SK-N-SH (cell line): ENCODE measurements around the gene IRF3. TPM values are rescaled to one million over a fixed set of nuclear protein-coding genes. Genes with fewer than 3 reads are reported as not detected.
A peak's percentile ranks its signal among the peaks of the same experiment; 100 is the strongest.

Experiments
- CTCF ChIA-PET: fragments of 300-600, 350-600 bp; formaldehyde crosslinking; extraction: SDS; loops from one replicate; lab custom pipeline; 2021; lab: Yijun Ruan, JAX
- POLR2A ChIA-PET: fragments of 350-600 bp; sonication (Branson Sonifier 250); formaldehyde crosslinking; extraction: SDS; loops from one replicate; lab custom pipeline; 2020; ENCODE audit warnings: antibody characterized with exemption, inconsistent platforms; lab: Yijun Ruan, JAX
- DNase-seq: peaks from one replicate; pipeline ENCODE4 v3.0.0; 2012
- H2AFZ ChIP-seq: fragments of 200-600 bp; sonication (generic); 2 replicates; pipeline ENCODE4 v1.8.1; 2016; ENCODE audit warnings: antibody characterized with exemption, mild to moderate bottlenecking, low read depth
- H3F3A ChIP-seq: fragments of 200-600 bp; sonication (generic); replicated peaks from 2 replicates; pipeline ENCODE3; 2016; ENCODE audit warnings: antibody characterized with exemption, mild to moderate bottlenecking; ENCODE audit not compliant: insufficient read depth
- H3K27ac ChIP-seq, 2 experiments: fragments of 200-500 bp in 1 of 2; fragments of 200-600 bp in 1 of 2; sonication (Bioruptor generic) in 1 of 2; sonication (generic), shearing (Covaris generic) in 1 of 2; 2 replicates each; pipeline versions ENCODE4 v1.5.1 to v1.6.1; 2014 to 2016; ENCODE audit warnings: low read depth in 2 of 2, inconsistent platforms in 1 of 2, low read length in 1 of 2, mild to moderate bottlenecking in 1 of 2, mixed read lengths in 1 of 2
- H3K27me3 ChIP-seq: fragments of 200-600 bp; sonication (generic), shearing (Covaris generic); 2 replicates; pipeline ENCODE4 v1.6.1; 2016; ENCODE audit warnings: mixed run types; ENCODE audit not compliant: insufficient read depth
- H3K36me3 ChIP-seq, 2 experiments: fragments of 200-500 bp in 1 of 2; fragments of 200-600 bp in 1 of 2; sonication (Bioruptor generic) in 1 of 2; sonication (generic) in 1 of 2; replicated peaks in 1 of 2; 2 replicates each; pipeline versions ENCODE3 to v1.5.1; 2014 to 2016; ENCODE audit warnings: low read length in 1 of 2, mild to moderate bottlenecking in 1 of 2; ENCODE audit not compliant: insufficient read depth in 2 of 2, control insufficient read depth in 1 of 2
- H3K4me1 ChIP-seq, 2 experiments: fragments of 200-500 bp in 1 of 2; fragments of 200-600 bp in 1 of 2; sonication (Bioruptor generic) in 1 of 2; sonication (generic), shearing (Covaris generic) in 1 of 2; 2 replicates each; pipeline versions ENCODE4 v1.5.1 to v1.6.1; 2014 to 2016; ENCODE audit warnings: low read depth in 1 of 2, low read length in 1 of 2, mixed run types in 1 of 2; ENCODE audit not compliant: insufficient read depth in 2 of 2, control insufficient read depth in 1 of 2
- H3K4me2 ChIP-seq: fragments of 200-600 bp; sonication (generic), shearing (Covaris generic); 2 replicates; pipeline ENCODE4 v1.6.1; 2017; ENCODE audit warnings: mixed run types
- H3K4me3 ChIP-seq, 2 experiments: fragments of 200-500 bp in 1 of 2; fragments of 200-600 bp in 1 of 2; sonication (Bioruptor generic) in 1 of 2; sonication (generic), shearing (Covaris generic) in 1 of 2; 2 replicates each; pipeline versions ENCODE4 v1.5.1 to v1.8.1; 2014 to 2016; ENCODE audit warnings: low read depth in 2 of 2, inconsistent platforms in 1 of 2, low read length in 1 of 2, mild to moderate bottlenecking in 1 of 2, mixed read lengths in 1 of 2, moderate library complexity in 1 of 2
- H3K79me2 ChIP-seq: fragments of 200-600 bp; sonication (generic); 2 replicates; pipeline ENCODE4 v1.8.1; 2017; ENCODE audit warnings: mild to moderate bottlenecking; ENCODE audit not compliant: insufficient read depth
- H3K9ac ChIP-seq: fragments of 200-600 bp; sonication (generic); 2 replicates; pipeline ENCODE4 v1.6.1; 2017; ENCODE audit warnings: mixed run types
- H3K9me2 ChIP-seq: fragments of 200-600 bp; sonication (generic); 2 replicates; pipeline ENCODE4 v1.6.1; 2017; ENCODE audit warnings: mixed run types
- H3K9me3 ChIP-seq: fragments of 200-600 bp; sonication (generic); 2 replicates; pipeline ENCODE4 v1.6.1; 2017; ENCODE audit warnings: mixed run types, mild to moderate bottlenecking, moderate library complexity
- H4K20me1 ChIP-seq: fragments of 200-600 bp; sonication (generic); 2 replicates; pipeline ENCODE4 v1.6.1; 2017; ENCODE audit warnings: mild to moderate bottlenecking, mixed run types; ENCODE audit not compliant: insufficient read depth
- CHD2 ChIP-seq: fragments of 150-350 bp; IDR thresholded peaks from 2 replicates; pipeline ENCODE4 v1.6.1; 2018; ENCODE audit warnings: low read length; ENCODE audit not compliant: partially characterized antibody
- ELF1 ChIP-seq: IDR thresholded peaks from 2 replicates; pipeline ENCODE4 v1.4.0; 2012
- EZH2phosphoT487 ChIP-seq: fragments of 200-600 bp; sonication (generic); IDR thresholded peaks from 2 replicates; pipeline ENCODE4 v1.6.1; 2017; ENCODE audit warnings: low read depth, mixed run types, mild to moderate bottlenecking, antibody characterized with exemption, moderate library complexity, borderline replicate concordance
- FOXJ3 ChIP-seq: sonication (generic); formaldehyde crosslinking; IDR thresholded peaks from 2 replicates; pipeline ENCODE4 v1.5.1; 2020; ENCODE audit warnings: mild to moderate bottlenecking, missing genetic modification reagents
- GABPA ChIP-seq: IDR thresholded peaks from 2 replicates; pipeline ENCODE4 v1.4.0; 2012; ENCODE audit warnings: low read depth, mild to moderate bottlenecking
- MAX ChIP-seq: IDR thresholded peaks from 2 replicates; pipeline ENCODE4 v1.4.0; 2012; ENCODE audit warnings: low read depth
- MXI1 ChIP-seq: IDR thresholded peaks from 2 replicates; pipeline ENCODE4 v1.6.1; 2012; ENCODE audit warnings: mild to moderate bottlenecking, low read depth, low read length, improper control_type of control experiment
- NRF1 ChIP-seq: IDR thresholded peaks from 2 replicates; pipeline ENCODE4 v1.6.1; 2012; ENCODE audit warnings: low read depth, mild to moderate bottlenecking, low read length
- PBX3 ChIP-seq: IDR thresholded peaks from 2 replicates; pipeline ENCODE4; 2012
- POLR2AphosphoS5 ChIP-seq: IDR thresholded peaks from 2 replicates; pipeline ENCODE4 v1.6.1; 2012; ENCODE audit warnings: low read depth, low read length
- TAF1 ChIP-seq: IDR thresholded peaks from 2 replicates; pipeline ENCODE4 v1.6.1; 2012; ENCODE audit warnings: low read depth, mild to moderate bottlenecking, low read length, moderate library complexity, borderline replicate concordance
- USF1 ChIP-seq: IDR thresholded peaks from 2 replicates; pipeline ENCODE4 v1.4.0; 2012; ENCODE audit warnings: low read depth, borderline replicate concordance
- WGBS: methylation state at CpG from one replicate; pipeline ENCODE4 v1.1.6; 2017; ENCODE audit warnings: low lambda C conversion rate; 5-methylcytosine and 5-hydroxymethylcytosine counted together
- polyA plus RNA-seq, 3 experiments: library from polyadenylated mRNA; depleted of rRNA; stranded (reverse); fragments of >200 nt; gene quantifications; 2 replicates each; pipeline ENCODE4 v1.2.3, GENCODE V29; 2012
- TF ChIP-seq, protein P1 (sequence below): fragments of 150-350 bp; IDR thresholded peaks from 2 replicates; pipeline ENCODE4 v1.6.1; 2016; ENCODE audit warnings: mild to moderate bottlenecking, low read depth, low read length
- TF ChIP-seq, protein P2 (sequence below): fragments of 150-350 bp; IDR thresholded peaks from 2 replicates; pipeline ENCODE4 v1.6.1; 2017; ENCODE audit warnings: antibody characterized with exemption, low read length, low read depth, borderline replicate concordance

IRF3 gene
- polyA plus RNA-seq, 1 of the 3 experiments (the other 2 are of a cell fraction): 112 TPM

GRCh38 chr19:49692147-49692506, 26.5 kb upstream of the IRF3 start:
- POLR2A ChIA-PET: interaction anchor here (0.6 to 3.2 kb wide), 4 partner anchors 11 to 23 kb away, joined by 3 to 11 read pairs (median 5); partner anchors contain the start of gene PRMT1

DNA sequence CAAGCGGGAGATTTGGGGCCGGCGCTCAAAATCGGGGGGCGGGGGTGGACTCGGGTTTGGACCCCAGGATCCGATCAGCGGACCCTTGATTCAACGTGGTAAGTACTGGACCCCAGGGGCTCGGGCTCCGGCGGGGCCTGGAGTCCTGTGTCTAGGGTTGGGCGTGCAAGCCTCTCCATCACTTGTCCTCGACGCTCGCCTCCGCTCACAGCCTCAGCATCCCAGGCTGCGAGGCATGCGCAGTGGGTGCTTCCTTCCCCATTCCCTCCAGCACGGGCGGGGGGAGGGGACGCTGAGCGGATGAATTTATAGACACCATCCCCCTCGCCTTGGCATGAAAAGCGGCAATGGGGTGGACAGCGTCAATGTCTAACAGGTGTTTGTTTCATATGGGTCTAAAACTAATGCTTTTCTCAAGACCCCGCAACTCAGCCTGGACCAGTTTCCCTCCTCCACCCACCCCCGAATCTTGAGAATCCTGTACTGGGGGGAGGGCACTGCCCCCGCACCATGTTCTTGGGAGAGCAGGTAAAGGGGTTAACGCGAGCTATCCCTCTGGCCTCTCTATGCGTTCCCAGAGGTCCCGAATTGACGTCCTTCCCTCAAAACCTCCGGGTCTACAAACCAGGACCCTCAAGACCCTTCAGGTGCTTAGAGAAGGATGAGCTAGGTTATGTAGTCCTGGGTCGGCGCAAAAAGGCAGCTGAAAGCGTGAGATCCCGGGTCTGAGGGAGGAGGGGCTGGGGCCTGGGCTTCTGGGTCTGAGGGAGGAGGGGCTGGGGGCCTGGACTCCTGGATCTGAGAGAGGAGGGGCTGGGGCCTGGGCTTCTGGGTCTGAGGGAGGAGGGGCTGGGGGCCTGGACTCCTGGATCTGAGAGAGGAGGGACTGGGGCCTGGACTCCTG, 25.8 kb upstream of the IRF3 start:
- peak overlapping the region; percentile 71 for H3K9ac ChIP-seq
- WGBS: 17% methylated on average over 25 of the region's 39 CpGs
- DNase-seq: peak; percentile 91

More at GRCh38 chr19:49692147-49692506, 26.5 kb upstream of the IRF3 start:
- CTCF ChIA-PET: interaction anchor here (1.4 to 8.0 kb wide), 5 partner anchors 11 to 118 kb away, joined by 3 to 75 read pairs (median 7); partner anchors contain the start of gene PRMT1
- DNase-seq: peak; percentile 72
- peak overlapping the region; percentile 82 for H2AFZ ChIP-seq
- peaks cover 15% of the 10 kb centered on the region for H3F3A ChIP-seq
- H3K9me3 ChIP-seq: no peaks in the 10 kb centered on the region
- peak overlapping the region; percentile 36 to 95; a peak in 3 of 4 replicates for H3K27ac ChIP-seq
- TF ChIP-seq MXI1 (peak; percentile 88), GABPA (peak; percentile 94), TAF1 (peak; percentile 76; the same call in 1 of the 2 replicates), MAX (peak; percentile 63; the same call in 1 of the 2 replicates), EZH2phosphoT487 (no peak), POLR2AphosphoS5 (peak; percentile 72), ELF1 (peak; percentile 81), PBX3 (no peak)
- TF ChIP-seq, all 33 proteins: peak for 6
- no peaks in the 10 kb centered on the region for H3K9me2 ChIP-seq
- peak overlapping the region; percentile 71 for H3K9ac ChIP-seq
- peak overlapping the region; percentile 77 to 81 for H3K4me3 ChIP-seq
- no peaks in the 10 kb centered on the region for H4K20me1 ChIP-seq
- peaks cover 27% of the 10 kb centered on the region for H3K79me2 ChIP-seq
- 16% methylated on average over 12 of the region's 16 CpGs for WGBS
- no peaks in the 10 kb centered on the region for H3K27me3 ChIP-seq
- H3K36me3 ChIP-seq: peaks cover 15 to 20% of the 10 kb centered on the region in 2 experiments
- peaks cover 6 to 28% of the 10 kb centered on the region in 2 experiments; a peak in 2 of 4 replicates for H3K4me1 ChIP-seq
- H3K4me2 ChIP-seq: peak overlapping the region; percentile 95

More for the DNA sequence above, 25.8 kb upstream of the IRF3 start:
- POLR2A ChIA-PET: interaction anchor here (0.6 to 3.2 kb wide), 6 partner anchors 11 to 174 kb away, joined by 3 to 11 read pairs (median 4); partner anchors contain the start of gene PRMT1
- Histone ChIP-seq H3K9me3 (no peaks in the 10 kb centered on the region), H3K27ac (peak overlapping the region; percentile 60 to 95; a peak in 3 of 4 replicates), H2AFZ (peak overlapping the region; percentile 81), H3K4me2 (peak overlapping the region; percentile 95), H4K20me1 (no peaks in the 10 kb centered on the region)
- CTCF ChIA-PET: interaction anchor here (0.6 to 8.0 kb wide), 10 partner anchors 10 to 121 kb away, joined by 3 to 75 read pairs (median 4); partner anchors contain the start of genes FUZ and PRMT1
- TF ChIP-seq MXI1 (0 out of 2 replicates have a peak, but pooled peaks have one; percentile 15), POLR2AphosphoS5 (no peak), CHD2 (peak; percentile 93), FOXJ3 (CRISPR knock-in tag) (no peak), TAF1 (0 out of 2 replicates have a peak, but pooled peaks have one; percentile 27), USF1 (no peak), NRF1 (peak; percentile 84), MAX (peak; percentile 95)
- TF ChIP-seq, protein P1, sequence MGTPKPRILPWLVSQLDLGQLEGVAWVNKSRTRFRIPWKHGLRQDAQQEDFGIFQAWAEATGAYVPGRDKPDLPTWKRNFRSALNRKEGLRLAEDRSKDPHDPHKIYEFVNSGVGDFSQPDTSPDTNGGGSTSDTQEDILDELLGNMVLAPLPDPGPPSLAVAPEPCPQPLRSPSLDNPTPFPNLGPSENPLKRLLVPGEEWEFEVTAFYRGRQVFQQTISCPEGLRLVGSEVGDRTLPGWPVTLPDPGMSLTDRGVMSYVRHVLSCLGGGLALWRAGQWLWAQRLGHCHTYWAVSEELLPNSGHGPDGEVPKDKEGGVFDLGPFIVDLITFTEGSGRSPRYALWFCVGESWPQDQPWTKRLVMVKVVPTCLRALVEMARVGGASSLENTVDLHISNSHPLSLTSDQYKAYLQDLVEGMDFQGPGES: no peak
- TF ChIP-seq, protein P2, sequence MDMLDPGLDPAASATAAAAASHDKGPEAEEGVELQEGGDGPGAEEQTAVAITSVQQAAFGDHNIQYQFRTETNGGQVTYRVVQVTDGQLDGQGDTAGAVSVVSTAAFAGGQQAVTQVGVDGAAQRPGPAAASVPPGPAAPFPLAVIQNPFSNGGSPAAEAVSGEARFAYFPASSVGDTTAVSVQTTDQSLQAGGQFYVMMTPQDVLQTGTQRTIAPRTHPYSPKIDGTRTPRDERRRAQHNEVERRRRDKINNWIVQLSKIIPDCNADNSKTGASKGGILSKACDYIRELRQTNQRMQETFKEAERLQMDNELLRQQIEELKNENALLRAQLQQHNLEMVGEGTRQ: no peak
- TF ChIP-seq, all 33 proteins: peak for 5
- Histone ChIP-seq H3K4me1 (peaks cover 6 to 28% of the 10 kb centered on the region in 2 experiments; a peak in 2 of 4 replicates), H3K9me2 (no peaks in the 10 kb centered on the region), H3K27me3 (no peaks in the 10 kb centered on the region), H3K79me2 (peaks cover 27% of the 10 kb centered on the region), H3K36me3 (peaks cover 15 to 20% of the 10 kb centered on the region in 2 experiments), H3F3A (peaks cover 15% of the 10 kb centered on the region), H3K4me3 (peak overlapping the region; percentile 77 to 81)
